ENCODE measurements around the gene DPP7.
"Not testable (repeated sequence)": the region's sequence is repeated elsewhere in the genome, so short reads cannot be mapped to it uniquely, and the experiment has no call there.

DPP7 gene

DNA sequence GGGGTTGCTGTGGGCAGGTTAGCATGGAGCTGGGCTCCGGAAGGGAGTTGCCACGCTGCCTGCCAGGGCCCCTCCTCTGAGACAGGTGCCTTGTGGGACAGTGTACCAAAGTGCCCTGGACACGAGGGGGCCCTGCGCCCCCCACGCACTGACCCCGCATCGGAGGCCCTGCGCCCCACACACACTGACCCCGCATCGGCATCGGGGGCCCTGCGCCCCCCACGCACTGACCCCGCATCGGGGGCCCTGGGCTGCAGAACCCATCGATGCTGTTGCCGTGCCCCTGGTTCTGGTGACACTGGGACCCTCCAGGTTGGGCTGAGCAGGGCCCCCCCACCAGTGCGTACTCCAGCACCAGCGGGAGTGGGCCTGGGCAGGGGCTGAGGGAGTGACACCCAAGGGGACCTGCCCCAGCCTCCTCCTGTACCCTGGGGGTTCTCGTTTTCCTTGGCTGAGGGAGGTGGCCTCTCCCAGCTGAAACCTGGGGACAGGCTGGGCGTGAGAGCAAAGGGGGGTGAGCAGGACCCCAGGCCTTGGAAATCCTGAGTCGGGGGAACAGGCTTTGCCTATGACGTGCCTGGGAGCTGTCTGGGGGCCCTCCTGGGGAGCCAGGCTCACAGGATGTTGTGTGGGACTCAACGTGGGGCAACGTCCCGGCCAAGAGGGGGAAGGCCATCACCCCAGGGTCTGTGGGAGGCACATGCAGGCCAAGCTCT, 51.1 kb downstream of the DPP7 start:
- TF ChIP-seq, protein P1, sequence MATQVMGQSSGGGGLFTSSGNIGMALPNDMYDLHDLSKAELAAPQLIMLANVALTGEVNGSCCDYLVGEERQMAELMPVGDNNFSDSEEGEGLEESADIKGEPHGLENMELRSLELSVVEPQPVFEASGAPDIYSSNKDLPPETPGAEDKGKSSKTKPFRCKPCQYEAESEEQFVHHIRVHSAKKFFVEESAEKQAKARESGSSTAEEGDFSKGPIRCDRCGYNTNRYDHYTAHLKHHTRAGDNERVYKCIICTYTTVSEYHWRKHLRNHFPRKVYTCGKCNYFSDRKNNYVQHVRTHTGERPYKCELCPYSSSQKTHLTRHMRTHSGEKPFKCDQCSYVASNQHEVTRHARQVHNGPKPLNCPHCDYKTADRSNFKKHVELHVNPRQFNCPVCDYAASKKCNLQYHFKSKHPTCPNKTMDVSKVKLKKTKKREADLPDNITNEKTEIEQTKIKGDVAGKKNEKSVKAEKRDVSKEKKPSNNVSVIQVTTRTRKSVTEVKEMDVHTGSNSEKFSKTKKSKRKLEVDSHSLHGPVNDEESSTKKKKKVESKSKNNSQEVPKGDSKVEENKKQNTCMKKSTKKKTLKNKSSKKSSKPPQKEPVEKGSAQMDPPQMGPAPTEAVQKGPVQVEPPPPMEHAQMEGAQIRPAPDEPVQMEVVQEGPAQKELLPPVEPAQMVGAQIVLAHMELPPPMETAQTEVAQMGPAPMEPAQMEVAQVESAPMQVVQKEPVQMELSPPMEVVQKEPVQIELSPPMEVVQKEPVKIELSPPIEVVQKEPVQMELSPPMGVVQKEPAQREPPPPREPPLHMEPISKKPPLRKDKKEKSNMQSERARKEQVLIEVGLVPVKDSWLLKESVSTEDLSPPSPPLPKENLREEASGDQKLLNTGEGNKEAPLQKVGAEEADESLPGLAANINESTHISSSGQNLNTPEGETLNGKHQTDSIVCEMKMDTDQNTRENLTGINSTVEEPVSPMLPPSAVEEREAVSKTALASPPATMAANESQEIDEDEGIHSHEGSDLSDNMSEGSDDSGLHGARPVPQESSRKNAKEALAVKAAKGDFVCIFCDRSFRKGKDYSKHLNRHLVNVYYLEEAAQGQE (IDR thresholded peaks at IDR 0.05; ENCODE audit: insufficient replicate concordance, low read depth): no peak
- TF ChIP-seq CTCF (IDR thresholded peaks at IDR 0.05; ENCODE audit: insufficient read depth, low read length): no peak
- no peak for TF ChIP-seq GABPA (IDR thresholded peaks at IDR 0.05; ENCODE audit: low read depth)
- no peak for TF ChIP-seq SPI1 (IDR thresholded peaks at IDR 0.05; ENCODE audit: borderline replicate concordance, low read depth)
- TF ChIP-seq POLR2AphosphoS5 (IDR thresholded peaks at IDR 0.05; ENCODE audit: low read depth): no peak
- DNase-seq (ENCODE audit: low read depth in 1 of 2, low spot score in 1 of 2): no peak
- no peaks in the 10 kb centered on the region for H3K27me3 ChIP-seq (ENCODE audit: insufficient read depth, poor library complexity, severe bottlenecking)
- no peak overlapping the region for H3K4me3 ChIP-seq (replicated peaks; ENCODE audit: insufficient read depth, low read length)
- no peak overlapping the region for H3K27ac ChIP-seq (replicated peaks)

DNA sequence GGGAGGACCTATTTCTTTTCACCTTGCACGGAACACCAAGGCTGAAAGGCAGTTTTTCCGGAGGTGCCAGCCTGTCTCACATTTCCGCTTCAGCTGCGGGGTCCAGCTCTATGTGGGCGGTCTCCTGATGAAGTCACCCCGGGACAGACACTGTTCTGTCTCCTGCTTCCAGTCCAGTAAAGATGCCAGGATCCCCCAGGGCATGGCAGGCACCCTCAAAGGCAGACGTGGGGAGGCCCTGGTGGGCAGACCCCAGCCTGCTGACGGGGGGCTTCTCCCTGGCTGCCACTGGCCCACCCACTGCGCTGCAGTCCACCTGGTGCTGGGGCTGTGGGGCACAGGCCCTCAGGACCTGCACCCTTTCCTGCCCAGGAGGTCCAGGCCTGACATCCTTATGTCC, 51.7 kb downstream of the DPP7 start:
- DNase-seq (ENCODE audit: low read depth in 1 of 2, low spot score in 1 of 2); H3K27ac ChIP-seq (replicated peaks); H3K27me3 ChIP-seq (ENCODE audit: insufficient read depth, poor library complexity, severe bottlenecking); H3K4me3 ChIP-seq (replicated peaks; ENCODE audit: insufficient read depth, low read length): not testable (repeated sequence)

- H3K4me3 ChIP-seq (replicated peaks; ENCODE audit: insufficient read depth, low read length): no peak overlapping the region
- no peak overlapping the region for H3K27ac ChIP-seq (replicated peaks)
- H3K27me3 ChIP-seq (ENCODE audit: insufficient read depth, poor library complexity, severe bottlenecking): no peaks in the 10 kb centered on the region
- no peak for DNase-seq (ENCODE audit: low read depth in 1 of 2, low spot score in 1 of 2)
- TF ChIP-seq, protein P1 (IDR thresholded peaks at IDR 0.05; ENCODE audit: insufficient replicate concordance, low read depth): no peak
- TF ChIP-seq POLR2AphosphoS5 (IDR thresholded peaks at IDR 0.05; ENCODE audit: low read depth) (no peak), CTCF (IDR thresholded peaks at IDR 0.05; ENCODE audit: insufficient read depth, low read length) (no peak), SPI1 (IDR thresholded peaks at IDR 0.05; ENCODE audit: borderline replicate concordance, low read depth) (no peak), GABPA (IDR thresholded peaks at IDR 0.05; ENCODE audit: low read depth) (no peak)
These were observed 52.1 kb downstream of the DPP7 start for GRCh38 chr9:137062384-137062783.

Measured in HL-60 (cell line).